Activated CD8-positive, alpha-beta memory T cell treated with anti-CD3 and anti-CD28 coated beads, Interleukin-2, amount 50 U/mL, for 1 hour (primary cell): Measurements from ENCODE around the gene TGM2.

Source experiments
- DNase-seq: peaks from one replicate; pipeline ENCODE4 v3.0.0-alpha.2; 2020; ENCODE audit errors: extremely low read depth

The TGM2 gene

GRCh38 chr20:38161412-38161774, 3.7 kb downstream of the TGM2 start:
- DNase-seq = no peak

- no peak for DNase-seq
Observed at GRCh38 chr20:38159957-38160756, 4.9 kb downstream of the TGM2 start.

GRCh38 chr20:38159566-38159956, 5.5 kb downstream of the TGM2 start:
- no peak for DNase-seq

GRCh38 chr20:38158701-38159351, 6.2 kb downstream of the TGM2 start:
- no peak for DNase-seq

GRCh38 chr20:38157635-38158495, 7.2 kb downstream of the TGM2 start:
- no peak for DNase-seq

- DNase-seq = no peak
Observed at GRCh38 chr20:38156888-38157634, 8.0 kb downstream of the TGM2 start.

GRCh38 chr20:38156280-38156679, 8.8 kb downstream of the TGM2 start:
- DNase-seq = no peak

GRCh38 chr20:38155811-38156210, 9.3 kb downstream of the TGM2 start:
- DNase-seq = no peak

GRCh38 chr20:38153401-38153800, 11.7 kb downstream of the TGM2 start:
- no peak for DNase-seq

GRCh38 chr20:38152621-38153221, 12.3 kb downstream of the TGM2 start:
- no peak for DNase-seq

- no peak for DNase-seq
Observed at GRCh38 chr20:38152175-38152620, 12.9 kb downstream of the TGM2 start.

- DNase-seq = no peak
Observed at GRCh38 chr20:38151455-38151854, 13.6 kb downstream of the TGM2 start.

GRCh38 chr20:38150335-38151170, 14.5 kb downstream of the TGM2 start:
- DNase-seq = no peak

- no peak for DNase-seq
Observed at GRCh38 chr20:38148328-38149102, 16.6 kb downstream of the TGM2 start.

- no peak for DNase-seq
Observed at GRCh38 chr20:38147751-38148150, 17.3 kb downstream of the TGM2 start.

GRCh38 chr20:38147163-38147562, 17.9 kb downstream of the TGM2 start:
- DNase-seq = no peak

- no peak for DNase-seq
Observed at GRCh38 chr20:38146628-38147027, 18.4 kb downstream of the TGM2 start.

- DNase-seq = no peak
Observed at GRCh38 chr20:38146156-38146555, 18.9 kb downstream of the TGM2 start.

- no peak for DNase-seq
Observed at GRCh38 chr20:38145729-38146075, 19.4 kb downstream of the TGM2 start.
